K562 (cell line): ENCODE data around the gene ACSF2. TPM values are rescaled to one million over a fixed set of nuclear protein-coding genes. Genes with fewer than 3 reads are reported as not detected.

Experiments
- ATF2 ChIP-seq: sonication (generic); formaldehyde crosslinking; IDR thresholded peaks from 2 replicates; pipeline ENCODE4 v1.8.1; 2022; ENCODE audit warnings: missing genetic modification reagents
- DNMT1 ChIP-seq: fragments of 450-650 bp; IDR thresholded peaks from 2 replicates; pipeline ENCODE4 v1.6.1; 2016; ENCODE audit warnings: antibody characterized with exemption, mild to moderate bottlenecking
- HDAC3 ChIP-seq: fragments of 450-650 bp; IDR thresholded peaks from 2 replicates; pipeline ENCODE4 v1.6.1; 2018; ENCODE audit warnings: borderline replicate concordance, mild to moderate bottlenecking, moderate library complexity; ENCODE audit not compliant: partially characterized antibody
- KDM5B ChIP-seq: fragments of 200-600 bp; sonication (generic); IDR thresholded peaks from 2 replicates; pipeline ENCODE4 v1.6.1; 2012; ENCODE audit warnings: low read depth, mild to moderate bottlenecking, moderate library complexity, low read length, control low read depth, inconsistent platforms; ENCODE audit not compliant: insufficient replicate concordance
- RBBP5 ChIP-seq: fragments of 200-600 bp; sonication (generic); IDR thresholded peaks from 2 replicates; pipeline ENCODE4 v1.6.1; 2012; ENCODE audit warnings: borderline replicate concordance, mild to moderate bottlenecking, low read length, control low read depth, inconsistent platforms; ENCODE audit not compliant: insufficient read depth, poor library complexity, severe bottlenecking
- REST ChIP-seq, 2 experiments: fragments of 450-650 bp; formaldehyde crosslinking in 1 of 2; IDR thresholded peaks; 2 replicates each; pipeline versions ENCODE4 v1.4.0 to v1.6.1; 2014 to 2020; ENCODE audit warnings: mild to moderate bottlenecking in 2 of 2, borderline replicate concordance in 1 of 2, low read depth in 1 of 2
- TBP ChIP-seq: optimal IDR thresholded peaks from 2 replicates; pipeline ENCODE3; 2011; ENCODE audit warnings: low read depth, low read length, improper control_type of control experiment
- ZNF24 ChIP-seq: fragments of 450-650 bp; IDR thresholded peaks from 2 replicates; pipeline ENCODE4 v1.6.1; 2016
- ZNF644 ChIP-seq: fragments of 200-800 bp; sonication (Bioruptor generic); IDR thresholded peaks from 2 replicates; pipeline ENCODE4 v1.6.1; 2016; ENCODE audit warnings: low read depth, missing genetic modification characterization, missing compliant biosample characterization
- polyA plus RNA-seq, 8 experiments: library from polyadenylated mRNA; depleted of rRNA in 4 of 8; stranded (reverse) in 5 of 8; unstranded in 3 of 8; fragments of >200 nt; fragmentation: Nextera tagmentation in 2 of 8; fragmentation: Illumina TruSeq in 1 of 8; extraction: Ambion mirVana in 2 of 8; extraction: Trizol in 1 of 8; gene quantifications; 2 replicates each; pipeline versions ENCODE4 v1.2.1 to v1.2.3, GENCODE V29; 2011 to 2014; ENCODE audit warnings: inconsistent platforms in 1 of 8, missing spikeins in 1 of 8
- total RNA-seq, 7 experiments: library from RNA; depleted of rRNA in 6 of 7; stranded (reverse); fragments of >200 nt in 6 of 7; fragmentation: Illumina TruSeq in 2 of 7; extraction: Trizol in 2 of 7; gene quantifications; 2 replicates each; pipeline versions ENCODE4 v1.2.1 to v1.2.3, GENCODE V29; 2011 to 2021; ENCODE audit warnings: low replicate concordance in 1 of 7
- TF ChIP-seq, protein P1 (sequence below): fragments of 450-650 bp; formaldehyde crosslinking; IDR thresholded peaks from 2 replicates; pipeline ENCODE4 v1.4.0; 2022; ENCODE audit warnings: mild to moderate bottlenecking, moderate library complexity
- TF ChIP-seq, protein P2 (sequence below): fragments of 450-650 bp; formaldehyde crosslinking; IDR thresholded peaks from 2 replicates; pipeline ENCODE4 v1.4.0; 2022; ENCODE audit warnings: missing genetic modification characterization

Gene ACSF2
- total and polyA plus RNA-seq, 9 of the 15 experiments (the other 6 are each of a cell fraction or from before 2014, with no cell fraction given), result 0.89 to 6.1 (median 3.5) TPM

DNA sequence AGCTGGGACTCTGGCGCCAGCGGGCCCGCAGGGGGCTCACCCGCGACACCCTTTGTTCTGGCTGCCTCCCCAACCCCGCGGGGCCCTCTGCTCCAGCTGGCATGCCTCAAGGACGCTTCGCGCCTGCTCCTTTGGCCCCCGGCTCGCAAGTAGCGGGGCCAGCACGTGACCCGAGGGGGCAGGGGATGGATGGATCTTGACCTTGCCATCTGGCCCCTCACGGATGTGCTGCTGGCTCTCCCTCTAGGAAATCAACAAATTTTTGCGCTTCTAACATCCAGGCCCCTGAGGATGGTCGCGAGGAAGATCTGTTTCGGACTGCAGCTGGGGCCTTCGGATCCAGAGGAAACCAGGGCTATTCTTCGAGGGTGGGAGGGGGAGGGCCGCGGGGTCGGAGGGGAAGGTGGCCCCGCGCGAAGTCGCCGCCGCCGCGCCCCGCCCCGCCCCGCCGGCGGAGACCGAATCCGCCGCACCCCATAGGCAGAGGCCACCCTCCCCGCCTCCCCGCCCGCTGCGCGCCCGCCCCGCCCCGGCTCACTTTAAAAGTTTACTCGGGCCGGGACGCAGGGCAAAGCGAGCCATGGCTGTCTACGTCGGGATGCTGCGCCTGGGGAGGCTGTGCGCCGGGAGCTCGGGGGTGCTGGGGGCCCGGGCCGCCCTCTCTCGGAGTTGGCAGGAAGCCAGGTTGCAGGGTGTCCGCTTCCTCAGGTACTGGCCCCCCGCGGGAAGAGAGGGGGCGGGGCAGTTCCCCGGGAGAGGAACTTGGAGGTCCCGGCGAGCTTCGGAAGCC is at the start of gene ACSF2 (continued):
- TF ChIP-seq, protein P1, sequence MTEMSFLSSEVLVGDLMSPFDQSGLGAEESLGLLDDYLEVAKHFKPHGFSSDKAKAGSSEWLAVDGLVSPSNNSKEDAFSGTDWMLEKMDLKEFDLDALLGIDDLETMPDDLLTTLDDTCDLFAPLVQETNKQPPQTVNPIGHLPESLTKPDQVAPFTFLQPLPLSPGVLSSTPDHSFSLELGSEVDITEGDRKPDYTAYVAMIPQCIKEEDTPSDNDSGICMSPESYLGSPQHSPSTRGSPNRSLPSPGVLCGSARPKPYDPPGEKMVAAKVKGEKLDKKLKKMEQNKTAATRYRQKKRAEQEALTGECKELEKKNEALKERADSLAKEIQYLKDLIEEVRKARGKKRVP, result no peak
- TF ChIP-seq DNMT1 (no peak), RBBP5 (peak; percentile 26), ZNF24 (no peak), TBP (peak; percentile 19), REST (IDR thresholded peaks at IDR 0.05; ENCODE audit: borderline replicate concordance) (no peak), REST (CRISPR knock-in tag; IDR thresholded peaks at IDR 0.05; ENCODE audit: low read depth) (no peak), KDM5B (peak; percentile 61), ZNF644 (tag) (no peak), HDAC3 (no peak), ATF2 (CRISPR knock-in tag) (no peak)
- TF ChIP-seq, protein P2, sequence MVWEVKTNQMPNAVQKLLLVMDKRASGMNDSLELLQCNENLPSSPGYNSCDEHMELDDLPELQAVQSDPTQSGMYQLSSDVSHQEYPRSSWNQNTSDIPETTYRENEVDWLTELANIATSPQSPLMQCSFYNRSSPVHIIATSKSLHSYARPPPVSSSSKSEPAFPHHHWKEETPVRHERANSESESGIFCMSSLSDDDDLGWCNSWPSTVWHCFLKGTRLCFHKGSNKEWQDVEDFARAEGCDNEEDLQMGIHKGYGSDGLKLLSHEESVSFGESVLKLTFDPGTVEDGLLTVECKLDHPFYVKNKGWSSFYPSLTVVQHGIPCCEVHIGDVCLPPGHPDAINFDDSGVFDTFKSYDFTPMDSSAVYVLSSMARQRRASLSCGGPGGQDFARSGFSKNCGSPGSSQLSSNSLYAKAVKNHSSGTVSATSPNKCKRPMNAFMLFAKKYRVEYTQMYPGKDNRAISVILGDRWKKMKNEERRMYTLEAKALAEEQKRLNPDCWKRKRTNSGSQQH, result no peak
